Neural cell (in vitro differentiated cells): Measurements from ENCODE around the gene INSRR.

Source experiments
- CTCF ChIP-seq: fragments of 450-650 bp; IDR thresholded peaks from 2 replicates; pipeline ENCODE4 v1.5.1; 2014; ENCODE audit warnings: antibody characterized with exemption, mild to moderate bottlenecking, moderate library complexity; ENCODE audit not compliant: poor library complexity, severe bottlenecking
- MXI1 ChIP-seq: fragments of 450-650 bp; conservative IDR thresholded peaks from 2 replicates; pipeline ENCODE4 v1.6.1; 2014; ENCODE audit warnings: antibody characterized with exemption, mild to moderate bottlenecking; ENCODE audit not compliant: poor library complexity, severe bottlenecking
- POLR2AphosphoS5 ChIP-seq: IDR thresholded peaks from 2 replicates; pipeline ENCODE4 v1.6.1; 2012
- REST ChIP-seq: IDR thresholded peaks from 2 replicates; pipeline ENCODE4 v1.6.1; 2012; ENCODE audit warnings: borderline replicate concordance

GRCh38 chr1:156840186-156840897 is 18.6 kb downstream of the INSRR start:
- TF ChIP-seq REST (no peak), POLR2AphosphoS5 (no peak), CTCF (no peak), MXI1 (no peak)
